Left ventricle myocardium inferior (tissue), 1 donor: ENCODE measurements around the gene DNAJC16. TPM values are rescaled to one million over a fixed set of nuclear protein-coding genes. Genes with fewer than 3 reads are reported as not detected.

Source experiments
- DNase-seq: peaks from one replicate; pipeline ENCODE4 v3.0.0-alpha.2; 2020
- H3K27ac ChIP-seq: fragments of 200-600 bp; replicated peaks from 2 replicates; pipeline ENCODE4 v1.8.0; 2021
- H3K27me3 ChIP-seq: fragments of 200-600 bp; 2 replicates; pipeline ENCODE4 v1.8.0; 2021; ENCODE audit warnings: low read depth
- H3K36me3 ChIP-seq: fragments of 200-600 bp; 2 replicates; pipeline ENCODE4 v1.8.0; 2021
- H3K4me1 ChIP-seq: fragments of 200-600 bp; 2 replicates; pipeline ENCODE4 v1.8.0; 2021
- H3K4me3 ChIP-seq: fragments of 200-600 bp; 2 replicates; pipeline ENCODE4 v1.8.0; 2021; ENCODE audit warnings: mild to moderate bottlenecking, moderate library complexity
- H3K9me3 ChIP-seq: fragments of 200-600 bp; replicated peaks from 2 replicates; pipeline ENCODE4 v1.8.0; 2021
- CTCF ChIP-seq: fragments of 200-600 bp; IDR thresholded peaks from 2 replicates; pipeline ENCODE4 v1.8.0; 2021; ENCODE audit warnings: antibody characterized with exemption, mild to moderate bottlenecking, borderline replicate concordance
- intact Hi-C: fragments of 100-400 bp; cut with micrococcal nuclease; formaldehyde crosslinking; loops from one replicate; pipeline ENCODE4 v1.11.0; 2022
- total RNA-seq: library from RNA; stranded (reverse); fragmentation: NEBNext Ultra II Directional; extraction: Animal tissue kit (Norgen Biotek cat#: 25700); gene quantifications from one replicate; pipeline ENCODE4 v1.2.1, GENCODE V29; 2021
- donor health status: DM: no; HTN: yes; CAD: no; lungs with severe emphysema.

Gene DNAJC16
- total RNA-seq, 1 donor from 2014 or later, result 16.2 TPM

GRCh38 chr1:15541231-15541792 is 14.7 kb downstream of the DNAJC16 start:
- no peak overlapping the region for H3K4me3 ChIP-seq
- DNase-seq, result no peak
- H3K4me1 ChIP-seq, result no peaks in the 10 kb centered on the region
- peaks cover 83% of the 10 kb centered on the region for H3K36me3 ChIP-seq
- H3K9me3 ChIP-seq, result no peaks in the 10 kb centered on the region
- intact Hi-C loops, result loop anchor here (10.0 kb wide), 1 partner anchor 63 kb away; no protein-coding TSS in a partner anchor
- H3K27ac ChIP-seq, result no peak overlapping the region
- no peak for TF ChIP-seq CTCF
- H3K27me3 ChIP-seq, result no peaks in the 10 kb centered on the region

GRCh38 chr1:15542388-15543250 is 16.0 kb downstream of the DNAJC16 start:
- no peak for TF ChIP-seq CTCF
- no peaks in the 10 kb centered on the region for H3K27me3 ChIP-seq
- H3K9me3 ChIP-seq, result no peaks in the 10 kb centered on the region
- no peaks in the 10 kb centered on the region for H3K4me1 ChIP-seq
- H3K4me3 ChIP-seq, result no peak overlapping the region
- no peak for DNase-seq
- H3K27ac ChIP-seq, result no peak overlapping the region
- intact Hi-C loops, result loop anchor here (10.0 kb wide), 1 partner anchor 62 kb away; no protein-coding TSS in a partner anchor
- peaks cover 83% of the 10 kb centered on the region for H3K36me3 ChIP-seq

- Histone ChIP-seq H3K27me3 (no peaks in the 10 kb centered on the region), H3K27ac (no peak overlapping the region), H3K36me3 (peaks cover 83% of the 10 kb centered on the region), H3K4me3 (no peak overlapping the region), H3K4me1 (no peaks in the 10 kb centered on the region), H3K9me3 (no peaks in the 10 kb centered on the region)
- no peak for TF ChIP-seq CTCF
- intact Hi-C loops, result loop anchor here (10.0 kb wide), 1 partner anchor 62 kb away; no protein-coding TSS in a partner anchor
- no peak for DNase-seq
Measured at GRCh38 chr1:15543251-15543588, 16.6 kb downstream of the DNAJC16 start.

GRCh38 chr1:15543589-15544568 is 17.2 kb downstream of the DNAJC16 start:
- H3K27me3 ChIP-seq, result no peaks in the 10 kb centered on the region
- no peak for TF ChIP-seq CTCF
- peaks cover 86% of the 10 kb centered on the region for H3K36me3 ChIP-seq
- intact Hi-C loops, result loop anchor here (10.0 kb wide), 1 partner anchor 61 kb away; no protein-coding TSS in a partner anchor
- H3K4me1 ChIP-seq, result no peaks in the 10 kb centered on the region
- H3K27ac ChIP-seq, result no peak overlapping the region
- no peak for DNase-seq
- no peak overlapping the region for H3K4me3 ChIP-seq
- H3K9me3 ChIP-seq, result no peaks in the 10 kb centered on the region

GRCh38 chr1:15546641-15547040 is 20.0 kb downstream of the DNAJC16 start:
- H3K27me3 ChIP-seq, result no peaks in the 10 kb centered on the region
- H3K9me3 ChIP-seq, result no peaks in the 10 kb centered on the region
- H3K27ac ChIP-seq, result no peak overlapping the region
- peaks cover 86% of the 10 kb centered on the region for H3K36me3 ChIP-seq
- no peak for DNase-seq
- intact Hi-C loops, result loop anchor here (10.0 kb wide), 1 partner anchor 58 kb away; no protein-coding TSS in a partner anchor
- TF ChIP-seq CTCF, result no peak
- H3K4me1 ChIP-seq, result peaks cover 6% of the 10 kb centered on the region
- H3K4me3 ChIP-seq, result no peak overlapping the region
